GM12878 (cell line): ENCODE data around the gene MYBPC1. TPM values are rescaled to one million over a fixed set of nuclear protein-coding genes. Genes with fewer than 3 reads are reported as not detected.

Experiments
- ATAC-seq: fragments of 200-7000 bp; cut with Tn5 transposase; 3 replicates; pipeline ENCODE4 v1.9.1; 2020; ENCODE audit warnings: mild to moderate bottlenecking, moderate library complexity
- BruUV-seq: library from RNA; stranded (reverse); fragments of 400-500 nt; replicated peaks from 2 replicates; lab custom pipeline; 2021; lab: Mats Ljungman, UMichigan
- CTCF ChIA-PET: fragments of 300-600 bp; sonication (Branson Sonifier 250); formaldehyde crosslinking; extraction: SDS; loops from one replicate; lab custom pipeline; 2021; ENCODE audit warnings: inconsistent platforms; lab: Yijun Ruan, JAX
- POLR2A ChIA-PET: fragments of 350-600 bp; formaldehyde crosslinking; extraction: SDS; loops from one replicate; lab custom pipeline; 2021; ENCODE audit warnings: inconsistent platforms; lab: Charles Lee
- RAD21 ChIA-PET: fragments of 300-600 bp; sonication (Branson Sonifier 250); formaldehyde crosslinking; loops from one replicate; lab custom pipeline; 2023; ENCODE audit warnings: antibody characterized with exemption; ENCODE audit not compliant: unreplicated experiment; lab: Charles Lee
- SMC1A ChIA-PET: fragments of 300-600 bp; sonication (Branson Sonifier 250); formaldehyde crosslinking; loops from one replicate; lab custom pipeline; 2023; ENCODE audit not compliant: unreplicated experiment, uncharacterized antibody; lab: Charles Lee
- DNase-seq: peaks from one replicate; pipeline ENCODE4 v3.0.0-alpha.2; 2011; ENCODE audit warnings: low read depth, low spot score
- FAIRE-seq: peaks from 3 replicates; lab custom pipeline; 2011; peaks lifted over from hg19 to GRCh38; lab: Jason Lieb, UNC
- H2AFZ ChIP-seq: 2 replicates; pipeline ENCODE4 v1.6.0; 2011; ENCODE audit warnings: low read depth, low read length, control low read depth; ENCODE audit not compliant: control insufficient read depth
- H3K27ac ChIP-seq: 2 replicates; pipeline ENCODE4 v1.5.1; 2011; ENCODE audit warnings: control low read depth; ENCODE audit not compliant: control insufficient read depth, insufficient read depth
- H3K27me3 ChIP-seq, 2 experiments: replicated peaks in 1 of 2; 2 replicates each; pipeline versions ENCODE4 v1.6.0 to v1.6.1; 2011; ENCODE audit warnings: low read length in 1 of 2; ENCODE audit not compliant: control insufficient read depth in 2 of 2, insufficient read depth in 2 of 2
- H3K36me3 ChIP-seq, 2 experiments: 2 replicates each; pipeline ENCODE4 v1.5.1; 2011; ENCODE audit warnings: low read length in 1 of 2; ENCODE audit not compliant: control insufficient read depth in 2 of 2, insufficient read depth in 2 of 2
- H3K4me1 ChIP-seq: 2 replicates; pipeline ENCODE4 v1.6.1; 2011; ENCODE audit warnings: mild to moderate bottlenecking, low read length, moderate library complexity, mixed read lengths; ENCODE audit not compliant: control insufficient read depth, insufficient read depth
- H3K4me2 ChIP-seq: 2 replicates; pipeline ENCODE4 v1.6.0; 2011; ENCODE audit warnings: control low read depth; ENCODE audit not compliant: control insufficient read depth, insufficient read depth
- H3K4me3 ChIP-seq: fragments of 200-600 bp; sonication (generic); 2 replicates; pipeline ENCODE4 v1.5.1; 2016
- H3K79me2 ChIP-seq: 2 replicates; pipeline ENCODE4 v1.6.0; 2011; ENCODE audit warnings: low read length; ENCODE audit not compliant: control insufficient read depth, insufficient read depth
- H3K9ac ChIP-seq: 2 replicates; pipeline ENCODE4 v1.8.0; 2011; ENCODE audit warnings: low read length, control low read depth, mixed read lengths; ENCODE audit not compliant: control insufficient read depth, insufficient read depth
- H3K9me3 ChIP-seq: replicated peaks from 3 replicates; pipeline ENCODE4 v1.5.1; 2011; ENCODE audit warnings: mild to moderate bottlenecking, low read length; ENCODE audit not compliant: control insufficient read depth, insufficient read depth
- H4K20me1 ChIP-seq: 2 replicates; pipeline ENCODE4 v1.6.0; 2011; ENCODE audit not compliant: control insufficient read depth, insufficient read depth
- BCL11A ChIP-seq: IDR thresholded peaks from 2 replicates; pipeline ENCODE4 v1.6.1; 2011; ENCODE audit warnings: low read depth, low read length
- CEBPZ ChIP-seq: fragments of 150-350 bp; IDR thresholded peaks from 2 replicates; pipeline ENCODE4 v1.6.1; 2016; ENCODE audit warnings: low read depth, low read length
- POU2F2 ChIP-seq: IDR thresholded peaks from 3 replicates; pipeline ENCODE4 v1.6.1; 2011; ENCODE audit warnings: low read depth, mild to moderate bottlenecking, low read length, borderline replicate concordance
- PRDM15 ChIP-seq: fragments of 450-650 bp; formaldehyde crosslinking; IDR thresholded peaks from 2 replicates; pipeline ENCODE4 v1.4.0; 2020; ENCODE audit warnings: mild to moderate bottlenecking, moderate library complexity
- SP1 ChIP-seq: IDR thresholded peaks from one replicate; pipeline ENCODE4 v1.6.1; 2011; ENCODE audit warnings: low read depth, low read length
- SUPT20H ChIP-seq: IDR thresholded peaks from 2 replicates; pipeline ENCODE4 v1.6.1; 2011; ENCODE audit warnings: low read depth, mild to moderate bottlenecking, low read length, moderate library complexity, borderline replicate concordance; ENCODE audit not compliant: control insufficient read depth
- SUZ12 ChIP-seq: fragments of 200-600 bp; sonication (generic); IDR thresholded peaks from one replicate; pipeline ENCODE4 v1.6.1; 2018; ENCODE audit warnings: antibody characterized with exemption, mild to moderate bottlenecking; ENCODE audit not compliant: unreplicated experiment
- TCF3 ChIP-seq: IDR thresholded peaks from 2 replicates; pipeline ENCODE4 v1.6.1; 2012; ENCODE audit warnings: low read depth, mild to moderate bottlenecking, low read length, borderline replicate concordance; ENCODE audit not compliant: insufficient read depth
- ZNF24 ChIP-seq: fragments of 450-650 bp; IDR thresholded peaks from 2 replicates; pipeline ENCODE4 v1.6.1; 2017; ENCODE audit warnings: antibody characterized with exemption, mild to moderate bottlenecking
- ZSCAN29 ChIP-seq: fragments of 450-650 bp; IDR thresholded peaks from 2 replicates; pipeline ENCODE4 v1.6.1; 2017; ENCODE audit warnings: mild to moderate bottlenecking, moderate library complexity
- WGBS: methylation state at CpG from one replicate; pipeline ENCODE4 v1.1.6; 2016; ENCODE audit warnings: low lambda C conversion rate; ENCODE audit not compliant: insufficient replicate concordance, insufficient coverage; ENCODE audit errors: missing lambda C conversion rate; 5-methylcytosine and 5-hydroxymethylcytosine counted together
- in situ Hi-C: fragments of 300-500 bp; cut with MboI; formaldehyde crosslinking; loops from 9 replicates; pipeline ENCODE4 v1.14.3; 2018; ENCODE audit warnings: mixed read lengths
- intact Hi-C: fragments of 100-400 bp; cut with micrococcal nuclease; formaldehyde crosslinking; loops from one replicate; pipeline ENCODE4 v1.14.2; 2022; ENCODE audit not compliant: unreplicated experiment
- polyA plus RNA-seq, 11 experiments: library from polyadenylated mRNA; depleted of rRNA in 4 of 11; unstranded in 6 of 11; stranded (reverse) in 5 of 11; fragments of >200 nt; fragmentation: Nextera tagmentation in 4 of 11; fragmentation: Illumina TruSeq in 1 of 11; extraction: Ambion mirVana in 4 of 11; extraction: Trizol in 1 of 11; gene quantifications; 1 replicate in 1 of 11; 2 replicates in 10 of 11; pipeline versions ENCODE4 v1.2.1 to v1.2.3, GENCODE V29; 2011 to 2016; ENCODE audit warnings: inconsistent platforms in 2 of 11, missing spikeins in 2 of 11, low read depth in 1 of 11
- total RNA-seq, 4 experiments: library from RNA; depleted of rRNA in 3 of 4; stranded (reverse); fragments of >200 nt in 3 of 4; fragmentation: Illumina TruSeq in 1 of 4; extraction: Trizol in 1 of 4; gene quantifications; 2 replicates each; pipeline versions ENCODE4 v1.2.1 to v1.2.3, GENCODE V29; 2013 to 2021
- TF ChIP-seq, protein P1 (sequence below): IDR thresholded peaks from 2 replicates; pipeline ENCODE4 v1.6.1; 2011; ENCODE audit warnings: mild to moderate bottlenecking, low read depth, low read length, moderate library complexity; ENCODE audit not compliant: insufficient replicate concordance
- TF ChIP-seq, protein P2 (sequence below): IDR thresholded peaks from 2 replicates; pipeline ENCODE4 v1.6.1; 2011; ENCODE audit warnings: borderline replicate concordance, low read depth, mild to moderate bottlenecking, moderate library complexity, low read length; ENCODE audit not compliant: insufficient read depth, poor library complexity, severe bottlenecking

The MYBPC1 gene
- total and polyA plus RNA-seq, 10 of the 15 experiments (the other 5 are each of a cell fraction or from before 2014, with no cell fraction given): not detected

GRCh38 chr12:101722392-101722791 is 127.6 kb downstream of the MYBPC1 start:
- H4K20me1 ChIP-seq: no peaks in the 10 kb centered on the region
- ChIA-PET POLR2A (interaction anchor here (0.7 kb wide), 2 partner anchors 21 to 161 kb away, joined by 3 read pairs; no protein-coding TSS in a partner anchor), SMC1A (interaction anchor here (0.6 to 1.6 kb wide), 3 partner anchors 8 to 11 kb away, joined by 3 to 6 read pairs (median 4); no protein-coding TSS in a partner anchor), RAD21 (interaction anchor here (1.6 kb wide), 1 partner anchor 33 kb away, joined by 4 read pairs; no protein-coding TSS in a partner anchor), CTCF (interaction anchor here (0.6 to 0.7 kb wide), 2 partner anchors 13 to 514 kb away, joined by 3 to 6 read pairs; no protein-coding TSS in a partner anchor)
- no peak overlapping the region for H3K4me2 ChIP-seq
- no peaks in the 10 kb centered on the region for H3K9me3 ChIP-seq
- no peaks in the 10 kb centered on the region for H3K4me1 ChIP-seq
- no peaks in the 10 kb centered on the region; a peak in 1 of 4 replicates for H3K36me3 ChIP-seq
- H3K27ac ChIP-seq: no peak overlapping the region
- DNase-seq (no peak), ATAC-seq (no peak), FAIRE-seq (no peak)
- no peak overlapping the region for H2AFZ ChIP-seq
- H3K4me3 ChIP-seq: no peak overlapping the region
- no peaks in the 10 kb centered on the region for H3K27me3 ChIP-seq
- BruUV-seq: no TSS peak
- H3K9ac ChIP-seq: no peak overlapping the region
- in situ Hi-C loops (no loop called here), intact Hi-C loops (no loop called here)
- 85% methylated on average over 4 of the region's 4 CpGs for WGBS
- H3K79me2 ChIP-seq: no peaks in the 10 kb centered on the region
- TF ChIP-seq SUPT20H (no peak), CEBPZ (no peak), SP1 (no peak), ZSCAN29 (no peak), BCL11A (no peak), POU2F2 (no peak), PRDM15 (CRISPR knock-in tag) (no peak), ZNF24 (no peak), TCF3 (no peak), SUZ12 (no peak)
- TF ChIP-seq, protein P1, sequence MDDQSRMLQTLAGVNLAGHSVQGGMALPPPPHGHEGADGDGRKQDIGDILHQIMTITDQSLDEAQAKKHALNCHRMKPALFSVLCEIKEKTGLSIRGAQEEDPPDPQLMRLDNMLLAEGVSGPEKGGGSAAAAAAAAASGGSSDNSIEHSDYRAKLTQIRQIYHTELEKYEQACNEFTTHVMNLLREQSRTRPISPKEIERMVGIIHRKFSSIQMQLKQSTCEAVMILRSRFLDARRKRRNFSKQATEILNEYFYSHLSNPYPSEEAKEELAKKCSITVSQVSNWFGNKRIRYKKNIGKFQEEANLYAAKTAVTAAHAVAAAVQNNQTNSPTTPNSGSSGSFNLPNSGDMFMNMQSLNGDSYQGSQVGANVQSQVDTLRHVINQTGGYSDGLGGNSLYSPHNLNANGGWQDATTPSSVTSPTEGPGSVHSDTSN: no peak
- TF ChIP-seq, protein P2, sequence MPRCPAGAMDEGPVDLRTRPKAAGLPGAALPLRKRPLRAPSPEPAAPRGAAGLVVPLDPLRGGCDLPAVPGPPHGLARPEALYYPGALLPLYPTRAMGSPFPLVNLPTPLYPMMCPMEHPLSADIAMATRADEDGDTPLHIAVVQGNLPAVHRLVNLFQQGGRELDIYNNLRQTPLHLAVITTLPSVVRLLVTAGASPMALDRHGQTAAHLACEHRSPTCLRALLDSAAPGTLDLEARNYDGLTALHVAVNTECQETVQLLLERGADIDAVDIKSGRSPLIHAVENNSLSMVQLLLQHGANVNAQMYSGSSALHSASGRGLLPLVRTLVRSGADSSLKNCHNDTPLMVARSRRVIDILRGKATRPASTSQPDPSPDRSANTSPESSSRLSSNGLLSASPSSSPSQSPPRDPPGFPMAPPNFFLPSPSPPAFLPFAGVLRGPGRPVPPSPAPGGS: no peak
